Urinary bladder (tissue), 4 donors: ENCODE results near the gene HOOK1. TPM values are rescaled to one million over a fixed set of nuclear protein-coding genes. Genes with fewer than 3 reads are reported as not detected.
"Not testable (repeated sequence)": the region's sequence is repeated elsewhere in the genome, so short reads cannot be mapped to it uniquely, and the experiment has no call there.

Experiments used
- DNase-seq: peaks from one replicate; pipeline ENCODE4 v3.0.0-alpha.2; 2015; ENCODE audit errors: extremely low spot score
- H3K27ac ChIP-seq: one replicate; pipeline ENCODE4 v1.5.1; 2013; ENCODE audit warnings: low read depth, mild to moderate bottlenecking, moderate library complexity
- H3K36me3 ChIP-seq: one replicate; pipeline ENCODE4 v1.6.1; 2013; ENCODE audit warnings: mild to moderate bottlenecking, moderate library complexity; ENCODE audit not compliant: insufficient read depth
- H3K4me1 ChIP-seq: one replicate; pipeline ENCODE4 v1.6.1; 2013; ENCODE audit warnings: mild to moderate bottlenecking, moderate library complexity; ENCODE audit not compliant: insufficient read depth
- H3K4me3 ChIP-seq: one replicate; pipeline ENCODE4 v1.5.1; 2013; ENCODE audit warnings: low read depth, low read length
- WGBS: extraction: QIAGEN DNeasy Blood & Tissue Kit; methylation state at CpG from one replicate; pipeline ENCODE4 v1.1.7; 2013; 5-methylcytosine and 5-hydroxymethylcytosine counted together
- polyA plus RNA-seq: library from polyadenylated mRNA; stranded (reverse); fragments of 200-250 nt; gene quantifications from one replicate; pipeline ENCODE4 v1.2.3, GENCODE V29; 2013
- total RNA-seq: library from RNA; depleted of rRNA; stranded (reverse); fragments of >200 nt; gene quantifications from one replicate; pipeline ENCODE4 v1.2.3, GENCODE V29; 2014
- donor health status: healthy with polysubstance abuse.
- donor health status: healthy.

Gene HOOK1
- total and polyA plus RNA-seq, 2 donors = 0.63 to 8.6 TPM

GRCh38 chr1:59803458-59804038, 11.2 kb upstream of the HOOK1 start:
- H3K4me1 ChIP-seq = no peaks in the 10 kb centered on the region
- WGBS = 68% methylated on average over 1 of the region's 1 CpG
- H3K4me3 ChIP-seq = no peak overlapping the region
- no peak for DNase-seq
- H3K36me3 ChIP-seq = no peaks in the 10 kb centered on the region
- H3K27ac ChIP-seq = no peak overlapping the region

GRCh38 chr1:59804301-59804700, 10.4 kb upstream of the HOOK1 start:
- Histone ChIP-seq H3K27ac (no peak overlapping the region), H3K4me3 (no peak overlapping the region), H3K4me1 (no peaks in the 10 kb centered on the region), H3K36me3 (no peaks in the 10 kb centered on the region)
- DNase-seq = no peak

- Histone ChIP-seq H3K27ac (no peak overlapping the region), H3K4me3 (no peak overlapping the region), H3K36me3 (no peaks in the 10 kb centered on the region), H3K4me1 (no peaks in the 10 kb centered on the region)
- DNase-seq = no peak
Measured at GRCh38 chr1:59805554-59805953, 9.2 kb upstream of the HOOK1 start.

GRCh38 chr1:59814180-59814900, 409 bp upstream of the HOOK1 start:
- Histone ChIP-seq H3K4me3 (peak overlapping the region; percentile 43), H3K27ac (no peak overlapping the region), H3K4me1 (no peaks in the 10 kb centered on the region), H3K36me3 (no peaks in the 10 kb centered on the region)
- peak; percentile 74 for DNase-seq
- WGBS = 10% methylated on average over 50 of the region's 50 CpGs

- WGBS = 21% methylated on average over 3 of the region's 3 CpGs
- DNase-seq = no peak
- H3K4me1 ChIP-seq = no peaks in the 10 kb centered on the region
- no peaks in the 10 kb centered on the region for H3K36me3 ChIP-seq
- H3K27ac ChIP-seq = no peak overlapping the region
- H3K4me3 ChIP-seq = no peak overlapping the region
Measured at GRCh38 chr1:59815892-59816291, 1.1 kb downstream of the HOOK1 start.

GRCh38 chr1:59816318-59816878, 1.6 kb downstream of the HOOK1 start:
- no peak for DNase-seq
- no peak overlapping the region for H3K4me3 ChIP-seq
- no peaks in the 10 kb centered on the region for H3K4me1 ChIP-seq
- H3K36me3 ChIP-seq = no peaks in the 10 kb centered on the region
- WGBS = 44% methylated on average over 5 of the region's 5 CpGs
- no peak overlapping the region for H3K27ac ChIP-seq

GRCh38 chr1:59819566-59820438, 5.1 kb downstream of the HOOK1 start:
- Histone ChIP-seq H3K36me3 (no peaks in the 10 kb centered on the region), H3K27ac (no peak overlapping the region), H3K4me3 (no peak overlapping the region), H3K4me1 (no peaks in the 10 kb centered on the region)
- DNase-seq = no peak

GRCh38 chr1:59827055-59827643, 12.4 kb downstream of the HOOK1 start:
- Histone ChIP-seq H3K27ac (no peak overlapping the region), H3K4me1 (no peaks in the 10 kb centered on the region), H3K4me3 (no peak overlapping the region), H3K36me3 (no peaks in the 10 kb centered on the region)
- DNase-seq = no peak
- WGBS = 84% methylated on average over 4 of the region's 4 CpGs

GRCh38 chr1:59828160-59828559, 13.4 kb downstream of the HOOK1 start:
- DNase-seq = no peak
- 96% methylated on average over 1 of the region's 1 CpG for WGBS
- H3K4me1 ChIP-seq = no peaks in the 10 kb centered on the region
- H3K36me3 ChIP-seq = no peaks in the 10 kb centered on the region
- no peak overlapping the region for H3K27ac ChIP-seq
- no peak overlapping the region for H3K4me3 ChIP-seq

GRCh38 chr1:59831529-59831928, 16.8 kb downstream of the HOOK1 start:
- WGBS = 51% methylated on average over 2 of the region's 2 CpGs
- no peak overlapping the region for H3K4me3 ChIP-seq
- no peaks in the 10 kb centered on the region for H3K4me1 ChIP-seq
- DNase-seq = no peak
- no peaks in the 10 kb centered on the region for H3K36me3 ChIP-seq
- no peak overlapping the region for H3K27ac ChIP-seq

GRCh38 chr1:59833022-59833421, 18.3 kb downstream of the HOOK1 start:
- no peak for DNase-seq
- H3K4me1 ChIP-seq = no peaks in the 10 kb centered on the region
- H3K4me3 ChIP-seq = no peak overlapping the region
- no peak overlapping the region for H3K27ac ChIP-seq
- 93% methylated on average over 2 of the region's 2 CpGs for WGBS
- H3K36me3 ChIP-seq = no peaks in the 10 kb centered on the region

GRCh38 chr1:59833991-59834390, 19.2 kb downstream of the HOOK1 start:
- Histone ChIP-seq H3K36me3 (no peaks in the 10 kb centered on the region), H3K4me3 (no peak overlapping the region), H3K4me1 (no peaks in the 10 kb centered on the region), H3K27ac (no peak overlapping the region)
- 84% methylated on average over 3 of the region's 3 CpGs for WGBS
- no peak for DNase-seq

- not testable (repeated sequence) for DNase-seq, H3K27ac ChIP-seq, H3K4me3 ChIP-seq, H3K4me1 ChIP-seq, H3K36me3 ChIP-seq
- 22% methylated on average over 1 of the region's 1 CpG for WGBS
Measured at GRCh38 chr1:59837857-59838256, 23.1 kb downstream of the HOOK1 start.
